DND-41 (cell line): ENCODE results near the gene GCH1.

ENCODE experiments used
- CTCF ChIP-seq: IDR thresholded peaks from 2 replicates; pipeline ENCODE4 v1.5.1; 2012; ENCODE audit warnings: borderline replicate concordance, low read length, moderate library complexity, mild to moderate bottlenecking; ENCODE audit not compliant: poor library complexity, severe bottlenecking; ENCODE audit errors: extremely low read depth
- EZH2 ChIP-seq: IDR thresholded peaks from 3 replicates; pipeline ENCODE4 v1.6.1; 2012; ENCODE audit warnings: borderline replicate concordance, low read depth, mild to moderate bottlenecking, moderate library complexity, low read length, inconsistent platforms; ENCODE audit not compliant: severe bottlenecking

GRCh38 chr14:54857830-54858269, 44.8 kb downstream of the GCH1 start:
- no peak for TF ChIP-seq CTCF
- TF ChIP-seq EZH2, result no peak
